ENCODE data around the gene NFE2.
A peak's percentile ranks its signal among the peaks of the same experiment; 100 is the strongest.

GRCh38 chr12:54251667-54252284 is 49.0 kb downstream of the NFE2 start:
- TF ChIP-seq CTCF (IDR thresholded peaks at IDR 0.05) (peak; percentile 45 to 64 (median 48)), POLR2A (IDR thresholded peaks at IDR 0.05) (peak in 1 of 2 donors; percentile 10), EP300 (IDR thresholded peaks at IDR 0.05) (no peak)

Data from tibial nerve (tissue), 4 donors.